ENCODE results near the gene DENND5A. TPM values are rescaled to one million over a fixed set of nuclear protein-coding genes. Genes with fewer than 3 reads are reported as not detected.
A peak's percentile ranks its signal among the peaks of the same experiment; 100 is the strongest.
"Not testable (repeated sequence)": the region's sequence is repeated elsewhere in the genome, so short reads cannot be mapped to it uniquely, and the experiment has no call there.

DENND5A gene
- total and polyA plus RNA-seq, 10 of the 15 experiments (the other 5 are each of a cell fraction or from before 2014, with no cell fraction given) = 15.6 to 157 (median 85.1) TPM

DNA sequence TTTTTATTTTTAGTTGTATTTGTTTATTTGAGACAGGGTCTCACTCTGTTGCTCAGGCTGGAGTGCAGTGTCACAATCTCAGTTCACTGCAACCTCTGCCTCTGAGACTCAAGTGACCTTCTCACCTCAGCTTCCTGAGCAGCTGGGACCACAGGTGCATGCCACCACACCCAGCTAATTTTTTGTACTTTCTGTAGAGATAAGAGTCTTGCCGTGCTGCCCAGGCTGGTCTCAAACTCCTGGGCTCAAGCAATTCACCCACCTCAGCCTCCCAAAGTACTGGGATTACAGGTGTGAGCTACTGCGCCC lies 4.4 kb downstream of the DENND5A start:
- DNase-seq (ENCODE audit: low read depth, low spot score); H3K27ac ChIP-seq (ENCODE audit: control insufficient read depth, insufficient read depth); H3K4me1 ChIP-seq (ENCODE audit: control insufficient read depth, insufficient read depth, low read length); H3K27me3 ChIP-seq (replicated peaks in 1 of 2; ENCODE audit: control insufficient read depth in 2 of 2, insufficient read depth in 2 of 2, low read length in 1 of 2); in situ Hi-C loops (cut with MboI); H4K20me1 ChIP-seq (ENCODE audit: control insufficient read depth, insufficient read depth); H3K9me3 ChIP-seq (replicated peaks; ENCODE audit: control insufficient read depth, insufficient read depth, low read length); H3K36me3 ChIP-seq (ENCODE audit: control insufficient read depth in 2 of 2, insufficient read depth in 2 of 2, low read length in 1 of 2); BruUV-seq (replicated peaks); FAIRE-seq; H3K9ac ChIP-seq (ENCODE audit: control insufficient read depth, insufficient read depth, low read length); H2AFZ ChIP-seq (ENCODE audit: control insufficient read depth, low read depth, low read length): not testable (repeated sequence)
- TF ChIP-seq TCF3 (IDR thresholded peaks at IDR 0.05; ENCODE audit: borderline replicate concordance, insufficient read depth, low read depth, low read length) = 0 out of 2 replicates have a peak, but pooled peaks have one; percentile 41
- TF ChIP-seq TCF12 (IDR thresholded peaks at IDR 0.05; ENCODE audit: low read depth, low read length) = peak; percentile 74; the same call in 1 of the 2 replicates
- peak; percentile 52 for TF ChIP-seq RUNX3 (IDR thresholded peaks at IDR 0.05; ENCODE audit: low read length)
- peak; percentile 90 for TF ChIP-seq NR2F1 (conservative IDR thresholded peaks at IDR 0.05)
- RAD21 ChIA-PET (ENCODE audit: unreplicated experiment) = interaction anchor here (0.6 to 1.8 kb wide), 14 partner anchors 10 to 340 kb away, joined by 3 to 10 read pairs (median 3); no protein-coding TSS in a partner anchor
- WGBS (ENCODE audit: insufficient coverage, insufficient replicate concordance, low lambda C conversion rate, missing lambda C conversion rate) = 50% methylated on average over 2 of the region's 2 CpGs
- POLR2A ChIA-PET = interaction anchor here (0.5 to 2.2 kb wide), 3 partner anchors 11 to 69 kb away, joined by 3 to 7 read pairs (median 5); no protein-coding TSS in a partner anchor
- SMC1A ChIA-PET (ENCODE audit: uncharacterized antibody, unreplicated experiment) = interaction anchor here (0.8 to 4.5 kb wide), 19 partner anchors 10 to 488 kb away, joined by 3 to 20 read pairs (median 6); no protein-coding TSS in a partner anchor
- CTCF ChIA-PET = interaction anchor here (0.6 to 2.5 kb wide), 24 partner anchors 10 to 297 kb away, joined by 3 to 12 read pairs (median 4); partner anchors contain the start of gene TMEM9B
- intact Hi-C loops (cut with micrococcal nuclease; ENCODE audit: unreplicated experiment) = loop anchor here (2.0 to 5.0 kb wide), 4 partner anchors 52 to 247 kb away; no protein-coding TSS in a partner anchor
- Histone ChIP-seq H3K4me2 (ENCODE audit: control insufficient read depth, insufficient read depth) (peak overlapping the region; percentile 62), H3K79me2 (ENCODE audit: control insufficient read depth, insufficient read depth, low read length) (peaks cover 40% of the 10 kb centered on the region), H3K4me3 (peak overlapping the region; percentile 50; the same call in 1 of the 2 replicates)
- ATAC-seq = peak; percentile 29
